GM19468 (cell line): Measurements from ENCODE around the gene PUSL1.

Source experiments
- ATAC-seq: cut with Tn5 transposase; IDR thresholded peaks from one replicate; pipeline ENCODE4 v1.9.1; 2021; ENCODE audit warnings: mild to moderate bottlenecking, moderate library complexity, moderate number of reproducible peaks; ENCODE audit not compliant: unreplicated experiment; ENCODE audit errors: extremely low read depth

Gene PUSL1

DNA sequence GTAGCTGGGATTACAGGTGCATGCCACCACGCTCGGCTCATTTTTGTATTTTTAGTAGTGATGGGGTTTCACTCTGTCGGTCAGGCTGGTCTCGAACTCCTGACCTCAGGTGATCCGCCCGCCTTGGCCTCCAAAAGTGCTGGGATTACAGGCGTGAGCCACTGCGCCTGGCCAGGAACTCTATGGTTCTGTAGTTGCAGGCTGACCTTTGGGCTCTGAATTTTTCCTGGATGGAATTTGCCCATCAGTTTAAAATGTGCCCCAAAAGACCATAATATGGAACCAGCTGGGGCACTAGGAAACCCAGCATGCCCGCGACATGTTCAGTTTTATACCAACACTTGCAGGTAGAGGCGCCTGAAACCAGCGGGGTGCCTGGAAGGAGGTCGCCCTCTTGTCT lies 29.8 kb upstream of the PUSL1 start:
- no peak for ATAC-seq

GRCh38 chr1:1279028-1279427 lies 29.4 kb upstream of the PUSL1 start:
- no peak for ATAC-seq

DNA sequence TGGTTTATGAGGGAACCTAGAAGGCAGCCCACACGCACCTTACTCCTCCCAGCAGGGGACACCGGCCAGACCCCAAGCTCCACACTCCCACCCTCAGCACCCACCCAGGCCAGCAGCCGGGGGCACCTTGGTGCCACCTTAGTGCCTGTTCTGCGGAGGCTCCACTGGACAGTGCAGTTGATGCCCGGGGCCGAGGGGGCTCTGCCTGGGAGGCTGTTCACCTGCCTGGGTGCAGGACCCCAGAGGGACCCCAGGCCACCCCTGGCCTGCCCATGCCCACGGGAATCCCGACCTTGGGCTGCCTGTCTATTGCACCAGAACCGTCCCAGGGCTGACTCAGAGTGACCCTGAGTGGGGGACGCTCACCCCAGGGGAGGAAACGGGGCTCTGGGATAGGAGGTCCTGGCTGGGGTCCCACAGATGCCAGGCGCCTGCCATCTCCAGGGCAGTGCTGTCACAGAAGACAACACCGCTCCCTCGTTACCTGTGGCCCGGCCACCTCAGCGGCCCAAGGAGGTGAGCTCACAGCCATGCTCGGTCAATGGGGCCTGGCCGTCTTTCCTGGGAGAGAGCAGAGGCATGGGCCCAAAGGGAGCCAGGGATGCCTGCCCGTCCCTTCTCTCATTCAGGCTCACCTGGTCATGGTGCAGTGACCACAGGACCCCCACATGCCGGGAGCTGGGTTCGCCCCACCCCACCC lies 27.5 kb upstream of the PUSL1 start:
- ATAC-seq, result no peak

DNA sequence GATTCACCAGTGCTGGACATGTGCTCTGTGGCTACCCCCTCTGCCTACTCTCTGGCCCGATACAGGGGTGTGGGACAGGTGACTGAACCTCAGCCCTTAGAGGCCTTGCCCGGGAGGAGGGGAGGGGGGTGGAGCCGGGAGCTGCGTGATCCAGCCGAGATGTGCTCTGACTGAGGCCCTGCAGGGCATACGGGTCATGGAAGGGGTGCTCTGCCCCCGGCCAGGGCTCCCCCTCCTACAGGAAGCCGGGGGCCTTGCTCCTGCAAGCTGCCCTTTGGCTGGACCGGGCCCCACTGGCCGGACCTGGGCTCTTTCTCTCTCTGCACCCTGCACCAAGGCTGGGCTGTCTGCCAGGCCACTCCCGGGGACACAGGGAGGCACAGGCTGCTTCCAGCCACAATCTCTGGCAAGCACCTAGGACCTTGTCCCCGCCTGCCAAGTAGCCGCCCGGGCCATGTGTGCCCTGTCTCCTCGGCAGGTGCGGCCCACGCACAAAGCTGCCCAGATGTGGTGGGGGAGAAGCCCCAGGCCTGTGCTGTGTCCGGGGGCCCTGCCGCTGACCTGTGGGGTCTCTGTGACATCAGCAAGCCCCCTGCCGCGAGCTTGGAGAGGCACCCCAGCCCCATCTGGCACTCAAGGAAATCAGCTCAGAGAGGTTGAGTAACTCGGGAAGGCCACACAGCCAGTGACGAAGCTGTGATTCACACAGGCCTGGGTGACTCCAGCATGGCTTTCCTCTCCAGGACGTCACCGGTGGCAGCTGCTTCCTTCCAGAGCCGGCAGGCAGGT lies 26.7 kb upstream of the PUSL1 start:
- no peak for ATAC-seq

- no peak for ATAC-seq
These were observed 25.4 kb upstream of the PUSL1 start for GRCh38 chr1:1282998-1283397.

DNA sequence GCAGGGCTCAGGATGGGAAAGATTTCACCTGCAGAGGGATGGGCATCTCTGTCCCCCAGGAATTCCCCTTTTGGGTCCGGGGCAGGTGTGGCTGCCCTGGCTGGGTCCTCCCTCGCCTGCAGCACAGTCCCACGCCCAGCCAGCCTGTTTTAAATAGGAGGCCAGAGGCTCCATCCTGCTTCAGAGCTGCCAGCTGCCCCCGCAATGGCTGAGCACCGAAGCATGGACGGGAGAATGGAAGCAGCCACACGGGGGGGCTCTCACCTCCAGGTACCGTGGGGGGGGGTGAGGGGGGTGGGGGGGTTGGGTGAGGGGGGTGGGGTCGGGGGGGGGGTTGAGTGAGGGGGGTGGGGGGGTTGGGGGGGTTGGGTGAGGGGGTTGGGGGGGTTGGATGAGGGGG lies 24.6 kb upstream of the PUSL1 start:
- ATAC-seq, result no peak

GRCh38 chr1:1284221-1285101 lies 23.9 kb upstream of the PUSL1 start:
- no peak for ATAC-seq

GRCh38 chr1:1285102-1285571 lies 23.3 kb upstream of the PUSL1 start:
- no peak for ATAC-seq

GRCh38 chr1:1285611-1286311 lies 22.6 kb upstream of the PUSL1 start:
- ATAC-seq, result no peak

DNA sequence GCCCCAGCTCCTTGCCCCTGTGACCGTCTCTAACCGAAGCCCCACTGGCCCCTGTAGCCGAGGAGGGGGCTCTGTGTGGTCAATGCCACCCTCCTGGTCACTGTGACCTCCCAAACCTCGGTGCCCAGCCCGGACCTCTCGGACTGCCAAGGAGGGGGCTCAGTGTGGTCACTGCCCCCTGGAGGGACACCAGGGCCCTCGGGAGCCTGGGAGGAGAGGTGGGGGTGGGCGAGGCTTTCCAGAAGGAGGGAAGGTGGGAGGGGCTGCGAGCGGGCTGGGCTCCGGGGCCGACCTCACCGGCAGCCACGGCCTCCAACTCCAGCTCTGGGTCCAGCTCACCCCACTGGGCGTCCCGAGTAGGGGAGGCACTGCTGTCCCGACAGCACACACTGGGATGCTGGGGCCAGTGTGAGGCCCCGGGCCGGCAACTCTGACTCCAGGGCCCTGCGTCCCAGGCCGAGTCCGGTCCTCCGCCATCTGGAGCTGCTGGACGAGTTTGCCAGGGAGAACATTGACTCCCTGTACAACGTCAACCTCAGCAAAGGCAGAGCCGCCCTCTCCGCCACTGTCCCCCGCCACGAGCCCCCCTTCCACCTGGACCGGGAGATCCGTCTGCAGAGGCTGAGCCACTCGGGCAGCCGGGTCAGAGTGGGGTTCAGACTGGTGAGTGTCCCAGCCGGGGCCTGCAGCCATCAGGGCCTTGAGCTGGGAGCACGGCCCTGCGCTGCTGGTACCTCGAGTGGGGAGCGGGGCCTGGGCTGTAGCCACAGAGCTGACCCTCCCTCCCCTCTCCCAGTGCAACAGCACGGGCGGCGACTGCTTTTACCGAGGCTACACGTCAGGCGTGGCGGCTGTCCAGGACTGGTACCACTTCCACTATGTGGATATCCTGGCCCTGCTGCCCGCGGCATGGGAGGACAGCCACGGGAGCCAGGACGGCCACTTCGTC lies 21.8 kb upstream of the PUSL1 start:
- ATAC-seq, result no peak

GRCh38 chr1:1287288-1288110 lies 20.9 kb upstream of the PUSL1 start:
- no peak for ATAC-seq

DNA sequence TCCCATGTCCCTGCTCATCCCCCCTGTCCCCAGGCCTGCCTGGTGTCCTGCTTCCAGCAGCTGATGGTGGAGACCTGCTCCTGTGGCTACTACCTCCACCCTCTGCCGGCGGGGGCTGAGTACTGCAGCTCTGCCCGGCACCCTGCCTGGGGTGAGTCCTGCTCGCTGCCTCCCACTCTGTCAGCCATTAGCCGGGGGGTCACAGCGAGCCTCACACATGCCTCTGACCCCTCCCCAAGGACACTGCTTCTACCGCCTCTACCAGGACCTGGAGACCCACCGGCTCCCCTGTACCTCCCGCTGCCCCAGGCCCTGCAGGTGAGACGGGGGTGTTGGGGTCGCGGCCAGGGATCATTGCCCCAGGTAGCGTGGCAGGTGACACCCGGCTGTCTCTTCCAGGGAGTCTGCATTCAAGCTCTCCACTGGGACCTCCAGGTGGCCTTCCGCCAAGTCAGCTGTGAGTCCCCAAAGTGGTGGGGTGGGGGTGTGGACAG lies 18.1 kb upstream of the PUSL1 start:
- no peak for ATAC-seq

DNA sequence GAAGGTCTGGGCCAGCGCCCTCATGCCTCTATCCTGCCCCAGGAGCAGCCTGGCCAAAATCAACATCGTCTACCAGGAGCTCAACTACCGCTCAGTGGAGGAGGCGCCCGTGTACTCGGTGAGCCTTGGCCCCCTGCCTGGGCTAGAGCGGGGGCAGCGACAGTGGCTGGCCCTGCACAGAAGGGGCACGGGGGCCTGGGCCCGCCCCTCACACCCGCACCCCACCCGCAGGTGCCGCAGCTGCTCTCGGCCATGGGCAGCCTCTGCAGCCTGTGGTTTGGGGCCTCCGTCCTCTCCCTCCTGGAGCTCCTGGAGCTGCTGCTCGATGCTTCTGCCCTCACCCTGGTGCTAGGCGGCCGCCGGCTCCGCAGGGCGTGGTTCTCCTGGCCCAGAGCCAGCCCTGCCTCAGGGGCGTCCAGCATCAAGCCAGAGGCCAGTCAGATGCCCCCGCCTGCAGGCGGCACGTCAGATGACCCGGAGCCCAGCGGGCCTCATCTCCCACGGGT lies 17.3 kb upstream of the PUSL1 start:
- no peak for ATAC-seq

DNA sequence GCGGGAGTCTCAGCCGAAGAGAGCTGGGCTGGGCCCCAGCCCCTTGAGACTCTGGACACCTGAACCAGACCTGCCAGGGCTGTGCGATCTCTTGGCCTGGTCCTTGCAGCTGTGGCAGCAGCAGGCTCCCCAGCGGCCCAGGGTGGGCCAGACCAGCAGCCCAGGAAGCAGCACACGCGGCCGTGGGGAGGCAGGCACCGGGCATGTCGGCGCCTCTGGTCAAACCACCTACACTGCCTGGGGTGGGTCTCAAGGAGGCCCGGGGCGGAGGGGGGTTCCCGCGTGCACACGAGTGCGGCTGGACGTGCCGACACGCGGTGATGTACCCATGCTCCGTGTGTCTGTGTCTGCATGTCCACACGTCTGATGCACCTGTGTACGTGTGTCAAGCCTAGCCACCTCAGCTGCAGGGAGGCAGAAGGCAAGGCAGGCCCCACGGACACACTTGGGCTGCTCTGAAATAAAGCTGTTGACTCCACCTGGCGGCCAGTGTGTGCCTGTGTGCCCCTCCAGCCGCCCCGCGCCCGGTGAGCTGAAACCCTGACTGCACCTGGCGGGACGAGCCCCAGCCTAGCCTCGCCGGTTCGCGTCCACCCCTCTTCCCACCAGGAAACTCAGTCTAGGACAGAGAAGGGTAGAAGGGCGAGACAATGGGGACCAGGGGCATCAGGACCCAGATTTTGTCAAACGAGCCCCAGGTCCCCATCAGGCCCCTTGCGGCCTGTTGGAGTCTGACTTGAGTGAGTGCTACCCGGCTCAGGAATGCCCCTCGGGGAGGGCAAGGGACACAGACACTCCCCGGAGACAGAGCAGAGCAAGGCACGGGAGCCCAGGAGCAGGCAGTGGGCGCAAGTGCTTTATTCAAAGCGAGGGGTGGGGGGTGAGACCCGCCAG lies 16.6 kb upstream of the PUSL1 start:
- ATAC-seq, result no peak

GRCh38 chr1:1292442-1292779 lies 16.0 kb upstream of the PUSL1 start:
- no peak for ATAC-seq

- ATAC-seq, result no peak
These were observed 15.5 kb upstream of the PUSL1 start for GRCh38 chr1:1292851-1293250.
